ENCODE measurements around the gene OR9G1.
"Not testable (repeated sequence)": the region's sequence is repeated elsewhere in the genome, so short reads cannot be mapped to it uniquely, and the experiment has no call there.

OR9G1 gene, protein sequence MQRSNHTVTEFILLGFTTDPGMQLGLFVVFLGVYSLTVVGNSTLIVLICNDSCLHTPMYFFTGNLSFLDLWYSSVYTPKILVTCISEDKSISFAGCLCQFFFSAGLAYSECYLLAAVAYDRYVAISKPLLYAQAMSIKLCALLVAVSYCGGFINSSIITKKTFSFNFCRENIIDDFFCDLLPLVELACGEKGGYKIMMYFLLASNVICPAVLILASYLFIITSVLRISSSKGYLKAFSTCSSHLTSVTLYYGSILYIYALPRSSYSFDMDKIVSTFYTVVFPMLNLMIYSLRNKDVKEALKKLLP

DNA sequence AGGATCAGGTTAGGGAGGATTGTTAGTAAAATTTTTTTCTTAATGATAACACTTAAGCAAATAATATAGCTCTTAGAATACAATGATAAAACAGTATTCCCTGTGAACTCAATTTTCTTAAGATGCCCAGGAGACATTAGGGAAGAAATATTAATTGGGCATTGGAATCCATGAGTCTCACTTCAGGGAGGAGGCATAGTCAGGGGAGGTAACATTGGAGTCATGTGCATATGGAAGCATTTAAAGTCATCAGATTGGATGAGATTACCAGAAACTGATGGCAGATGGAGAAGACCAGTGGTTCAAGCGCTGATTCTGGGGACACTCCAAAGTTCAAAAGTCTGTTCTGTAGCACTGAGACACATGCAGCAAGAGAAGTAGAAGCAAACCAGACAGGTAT lies at the start of gene OR9G1:
OR9G1 (plus strand) TSS at position 301 of the 400 bp plus-strand sequence. CDS start 1,293 bp downstream, outside the sequence.
- no peak for DNase-seq

DNA sequence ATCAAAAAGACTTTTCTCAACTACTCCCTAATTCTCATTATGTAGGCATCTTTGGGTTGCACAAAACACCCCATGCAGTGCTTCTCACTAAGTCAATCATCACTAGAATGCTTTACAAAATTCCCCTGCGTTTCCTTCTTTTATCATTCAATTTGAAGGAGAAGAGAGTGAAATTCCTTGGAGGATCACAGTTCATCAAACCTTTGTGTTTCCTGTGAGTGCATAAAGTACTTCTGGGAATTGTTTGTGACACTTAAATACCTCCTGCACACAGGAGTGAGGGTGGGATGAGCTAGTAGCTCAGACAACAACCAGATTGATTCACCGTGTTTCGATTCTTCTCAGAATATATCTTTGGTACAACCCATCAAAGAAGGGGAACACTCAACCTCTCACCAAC lies 39.1 kb upstream of the OR9G1 start:
- DNase-seq: no peak

DNA sequence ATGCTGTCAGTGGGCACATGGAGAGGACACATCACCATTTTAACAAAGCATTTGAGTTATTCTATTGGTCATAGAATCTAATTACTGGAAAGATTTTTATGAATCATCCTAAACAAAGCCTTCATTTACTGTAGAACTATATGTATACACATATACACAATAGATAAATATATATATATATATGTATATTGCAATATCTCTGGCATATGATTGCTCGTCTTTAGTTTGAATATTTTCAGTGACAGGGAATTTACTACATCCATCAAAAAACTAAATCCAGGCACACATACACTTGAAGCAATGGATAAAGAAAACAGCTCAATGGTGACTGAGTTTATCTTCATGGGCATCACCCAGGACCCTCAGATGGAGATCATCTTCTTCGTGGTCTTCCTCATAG lies 35.5 kb upstream of the OR9G1 start, which contains the start of gene OR5AR1:
OR5AR1 (plus strand) TSS at position 301 of the 400 bp plus-strand sequence; CDS start at position 301, 0 bp downstream.
- no peak for DNase-seq

DNA sequence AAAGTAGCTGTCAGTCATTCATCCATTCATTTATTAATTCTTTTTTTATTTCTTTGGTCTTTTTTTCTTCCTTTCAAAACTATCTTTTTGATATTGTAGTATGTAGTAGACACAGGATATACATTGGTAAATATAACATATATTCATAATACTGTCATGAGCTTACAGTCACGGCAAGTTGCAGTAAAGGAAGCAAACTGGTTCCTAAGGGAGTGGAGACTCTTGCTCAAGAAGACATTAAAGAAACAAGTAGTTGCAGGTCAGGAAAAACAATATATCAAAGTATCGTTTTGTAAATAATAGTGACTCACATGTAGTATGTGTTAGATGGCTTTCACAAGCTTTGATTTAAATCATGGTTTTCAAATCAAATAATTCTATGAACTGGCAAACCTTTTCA lies 27.9 kb upstream of the OR9G1 start:
- no peak for DNase-seq

DNA sequence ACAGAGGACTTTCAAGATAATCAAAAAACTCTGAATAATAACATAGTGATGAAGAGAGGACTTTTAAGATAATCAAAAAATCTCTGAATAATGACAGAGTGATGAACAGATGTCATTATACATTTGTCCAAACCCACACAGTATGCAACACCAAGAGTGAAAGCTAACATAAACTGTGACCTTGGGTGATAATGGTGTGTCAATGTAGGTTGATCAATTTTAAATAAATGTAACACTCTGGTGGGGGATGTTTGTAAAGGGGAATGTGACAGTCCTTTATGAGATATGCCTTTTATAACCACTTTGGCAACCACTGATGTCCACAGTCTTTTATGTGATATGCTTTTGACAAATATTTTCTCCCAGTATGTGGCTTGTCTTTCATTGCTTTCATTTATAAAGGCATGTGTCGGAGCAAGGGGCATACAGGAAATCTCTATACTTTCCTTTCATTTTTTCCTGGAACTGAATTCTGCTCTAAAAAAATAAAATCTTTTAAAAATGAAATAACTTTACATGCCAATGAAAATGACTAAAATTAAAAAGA lies 10.3 kb upstream of the OR9G1 start:
- no peak for DNase-seq

DNA sequence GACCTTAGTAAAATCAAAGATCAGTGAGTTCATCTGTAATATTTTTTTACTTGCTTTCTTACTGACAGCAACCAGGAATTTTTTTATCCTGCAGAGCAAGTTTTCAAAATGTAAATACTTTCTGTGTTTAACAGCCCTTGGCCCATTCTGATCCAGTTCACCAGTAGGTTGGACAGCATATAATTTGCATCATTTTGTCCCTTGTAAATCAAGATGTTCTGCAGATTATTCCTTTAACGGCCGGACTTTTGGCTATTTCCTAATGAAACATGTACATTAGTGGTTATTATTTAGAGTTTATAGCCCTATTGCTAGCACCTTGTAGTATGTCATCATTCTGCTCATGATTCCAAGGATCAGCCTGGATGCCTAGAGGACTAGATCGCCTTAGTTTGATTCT lies 7.7 kb upstream of the OR9G1 start:
- not testable (repeated sequence) for DNase-seq

DNA sequence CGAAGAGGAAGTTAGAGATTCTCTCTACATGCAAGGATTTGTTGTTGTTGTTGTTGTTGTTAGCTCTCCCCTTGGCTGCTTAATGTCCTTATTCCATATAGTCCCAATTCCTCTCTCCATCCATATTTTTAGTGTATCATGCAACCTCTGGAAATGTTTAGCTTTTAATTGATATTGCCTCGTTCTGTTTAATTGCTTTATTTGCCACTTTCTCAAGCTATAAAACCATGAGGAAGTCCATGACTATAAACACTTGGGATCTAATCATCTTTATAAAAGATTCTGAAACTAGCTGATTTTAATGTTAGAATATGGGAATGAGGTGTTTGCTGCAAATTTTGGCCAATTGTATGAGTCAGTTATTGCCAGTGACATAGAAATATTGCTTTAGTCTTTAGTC lies 5.5 kb upstream of the OR9G1 start:
- no peak for DNase-seq

DNA sequence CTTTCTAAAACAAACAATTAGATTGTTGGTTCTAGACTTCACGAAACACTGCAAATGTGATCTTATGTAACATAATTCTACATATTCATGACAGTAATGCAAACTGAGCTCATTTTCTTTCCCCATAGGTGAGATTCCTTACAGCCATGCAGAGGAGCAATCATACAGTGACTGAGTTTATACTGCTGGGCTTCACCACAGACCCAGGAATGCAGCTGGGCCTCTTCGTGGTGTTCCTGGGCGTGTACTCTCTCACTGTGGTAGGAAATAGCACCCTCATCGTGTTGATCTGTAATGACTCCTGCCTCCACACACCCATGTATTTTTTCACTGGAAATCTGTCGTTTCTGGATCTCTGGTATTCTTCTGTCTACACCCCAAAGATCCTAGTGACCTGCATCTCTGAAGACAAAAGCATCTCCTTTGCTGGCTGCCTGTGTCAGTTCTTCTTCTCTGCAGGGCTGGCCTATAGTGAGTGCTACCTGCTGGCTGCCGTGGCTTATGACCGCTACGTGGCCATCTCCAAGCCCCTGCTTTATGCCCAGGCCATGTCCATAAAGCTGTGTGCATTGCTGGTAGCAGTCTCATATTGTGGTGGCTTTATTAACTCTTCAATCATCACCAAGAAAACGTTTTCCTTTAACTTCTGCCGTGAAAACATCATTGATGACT lies 1.5 kb downstream of the OR9G1 start:
- no peak for DNase-seq

DNA sequence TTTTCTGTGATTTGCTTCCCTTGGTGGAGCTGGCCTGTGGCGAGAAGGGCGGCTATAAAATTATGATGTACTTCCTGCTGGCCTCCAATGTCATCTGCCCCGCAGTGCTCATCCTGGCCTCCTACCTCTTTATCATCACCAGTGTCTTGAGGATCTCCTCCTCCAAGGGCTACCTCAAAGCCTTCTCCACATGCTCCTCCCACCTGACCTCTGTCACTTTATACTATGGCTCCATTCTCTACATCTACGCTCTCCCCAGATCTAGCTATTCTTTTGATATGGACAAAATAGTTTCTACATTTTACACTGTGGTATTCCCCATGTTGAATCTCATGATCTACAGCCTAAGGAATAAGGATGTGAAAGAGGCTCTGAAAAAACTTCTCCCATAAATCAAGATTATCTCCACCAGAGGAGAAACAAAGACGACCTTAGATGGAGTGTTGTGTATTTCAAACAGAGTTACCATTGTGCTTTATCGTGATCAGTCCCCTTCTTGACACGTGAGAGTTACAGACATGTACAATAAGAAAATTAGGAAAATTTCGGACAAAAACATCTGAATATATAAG lies 2.1 kb downstream of the OR9G1 start:
- DNase-seq: no peak

DNA sequence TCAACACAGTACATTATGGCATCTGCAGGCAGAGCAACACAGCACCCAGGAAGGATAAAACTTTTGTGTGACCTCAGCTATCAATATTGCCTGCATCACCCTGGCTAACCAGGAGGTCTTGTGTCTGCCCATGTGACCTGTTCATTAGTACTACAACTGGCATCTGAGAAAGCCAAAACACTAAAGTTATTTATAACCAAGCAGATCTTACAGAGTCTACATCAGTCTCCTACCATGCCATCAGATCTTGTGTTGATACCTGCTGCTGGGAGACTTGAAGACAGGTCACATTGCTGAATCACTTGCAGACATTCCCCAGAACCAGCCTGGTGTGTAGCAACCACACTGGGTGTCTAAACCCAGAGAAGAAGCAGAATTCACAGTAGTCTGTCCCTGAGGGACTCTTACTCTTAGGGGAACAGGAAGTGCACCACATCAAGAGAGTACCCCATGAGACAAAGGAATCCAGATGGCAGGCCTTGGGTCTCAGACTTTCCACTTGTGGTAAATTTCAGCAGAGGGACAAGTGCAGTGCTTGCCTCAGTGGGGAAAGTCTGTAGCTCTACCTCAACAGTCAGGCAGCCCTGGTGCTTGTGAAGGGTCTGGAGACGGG lies 7.0 kb downstream of the OR9G1 start:
- DNase-seq: no peak

DNA sequence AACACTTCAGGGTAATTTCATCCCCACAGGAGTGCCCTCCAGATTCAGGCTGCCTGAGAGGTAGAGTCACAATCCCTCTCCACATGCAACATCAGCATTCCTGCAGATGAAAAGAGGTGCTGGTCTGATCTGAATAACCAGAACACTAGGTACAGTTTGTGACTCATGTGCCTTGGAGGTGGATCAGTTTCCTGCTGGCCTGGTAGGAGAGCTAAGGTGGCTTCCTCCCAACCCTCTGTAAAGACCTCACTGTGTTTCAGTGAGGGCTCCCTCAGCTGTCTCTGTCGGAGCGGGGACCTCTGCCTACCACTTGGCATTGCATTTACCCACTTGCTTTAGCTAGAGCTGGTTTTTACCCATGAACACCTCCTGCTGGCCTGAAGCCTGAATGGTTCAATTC lies 7.6 kb downstream of the OR9G1 start:
- DNase-seq: no peak

DNA sequence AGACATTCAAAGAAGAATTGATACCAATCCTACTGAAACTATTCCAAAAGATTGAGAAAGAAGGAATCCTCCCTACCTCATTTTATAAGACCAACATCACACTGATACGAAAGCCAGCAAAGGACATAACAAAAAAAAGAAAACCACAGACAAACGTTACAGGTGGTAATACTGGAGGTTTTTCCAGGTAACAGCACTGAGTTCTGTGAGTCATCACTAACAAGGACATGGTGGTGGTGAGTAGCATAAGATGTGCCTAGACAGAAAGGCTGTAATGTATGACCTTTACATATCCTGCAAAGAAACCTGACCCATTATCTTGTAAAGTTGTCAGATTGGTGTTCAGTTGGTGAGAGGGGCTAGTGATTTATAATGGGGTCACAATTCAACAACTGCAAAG lies 15.3 kb downstream of the OR9G1 start:
- no peak for DNase-seq

DNA sequence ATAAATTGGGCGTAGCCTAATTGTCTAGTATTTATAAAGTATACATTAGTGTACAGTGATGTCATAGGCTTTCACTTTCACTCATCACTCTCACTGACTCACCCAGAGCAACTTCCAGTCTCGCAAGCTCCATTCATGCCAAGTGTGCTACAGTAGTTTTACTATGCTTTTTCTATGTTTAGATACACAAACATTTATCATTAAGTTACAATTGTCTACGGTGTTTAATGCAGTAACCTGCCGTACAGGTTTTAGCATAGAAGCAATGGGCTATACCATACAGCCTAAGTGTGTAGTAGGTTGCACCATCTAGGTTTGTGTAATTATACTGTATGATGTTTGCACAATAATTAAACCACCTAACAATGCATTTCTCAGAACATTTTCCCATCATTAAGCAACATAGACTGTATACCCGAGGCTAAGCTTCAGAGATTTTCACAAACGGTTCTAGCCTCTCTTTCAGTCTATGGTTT lies 17.5 kb downstream of the OR9G1 start:
- DNase-seq: no peak

DNA sequence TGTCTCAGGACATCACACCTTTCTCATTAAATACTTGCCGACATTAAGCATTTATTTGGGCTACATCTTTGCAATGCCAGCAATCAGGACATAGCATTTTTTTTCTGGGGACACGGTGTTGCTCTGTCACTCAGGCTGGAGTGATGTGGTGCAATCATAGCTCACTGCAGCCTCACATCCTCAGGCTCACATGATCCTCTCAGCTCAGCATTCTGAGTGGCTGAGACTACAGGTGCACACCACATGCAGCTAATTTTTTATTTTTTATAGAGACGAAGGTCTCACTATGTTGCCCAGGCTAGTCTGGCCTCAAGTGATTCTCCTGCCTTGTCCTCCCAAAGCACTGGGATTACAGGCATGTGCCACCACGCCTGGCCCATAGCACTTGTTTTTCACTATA lies 21.6 kb downstream of the OR9G1 start:
- no peak for DNase-seq

DNA sequence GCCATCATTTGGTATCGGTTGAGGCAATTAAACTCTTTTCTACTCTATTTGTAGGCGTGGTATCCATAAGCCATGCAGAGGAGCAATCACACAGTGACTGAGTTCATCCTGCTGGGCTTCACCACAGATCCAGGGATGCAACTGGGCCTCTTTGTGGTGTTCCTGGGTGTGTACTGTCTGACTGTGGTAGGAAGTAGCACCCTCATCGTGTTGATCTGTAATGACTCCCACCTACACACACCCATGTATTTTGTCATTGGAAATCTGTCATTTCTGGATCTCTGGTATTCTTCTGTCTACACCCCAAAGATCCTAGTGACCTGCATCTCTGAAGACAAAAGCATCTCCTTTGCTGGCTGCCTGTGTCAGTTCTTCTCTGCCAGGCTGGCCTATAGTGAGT lies 41.2 kb downstream of the OR9G1 start:
- no peak for DNase-seq

DNA sequence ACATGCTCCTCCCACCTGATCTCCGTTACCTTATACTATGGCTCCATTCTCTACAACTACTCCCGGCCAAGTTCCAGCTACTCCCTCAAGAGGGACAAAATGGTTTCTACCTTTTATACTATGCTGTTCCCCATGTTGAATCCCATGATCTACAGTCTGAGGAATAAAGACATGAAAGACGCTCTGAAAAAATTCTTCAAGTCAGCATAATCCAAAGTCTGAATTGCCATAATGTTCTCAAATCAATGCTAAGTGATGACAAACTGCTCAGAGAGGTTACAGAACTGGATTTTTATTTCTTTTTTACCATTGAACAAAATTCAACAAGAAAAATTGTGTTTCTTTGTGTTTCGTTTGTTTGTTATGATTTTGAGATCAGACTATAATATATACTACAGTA lies 42.0 kb downstream of the OR9G1 start:
- DNase-seq: no peak

DNA sequence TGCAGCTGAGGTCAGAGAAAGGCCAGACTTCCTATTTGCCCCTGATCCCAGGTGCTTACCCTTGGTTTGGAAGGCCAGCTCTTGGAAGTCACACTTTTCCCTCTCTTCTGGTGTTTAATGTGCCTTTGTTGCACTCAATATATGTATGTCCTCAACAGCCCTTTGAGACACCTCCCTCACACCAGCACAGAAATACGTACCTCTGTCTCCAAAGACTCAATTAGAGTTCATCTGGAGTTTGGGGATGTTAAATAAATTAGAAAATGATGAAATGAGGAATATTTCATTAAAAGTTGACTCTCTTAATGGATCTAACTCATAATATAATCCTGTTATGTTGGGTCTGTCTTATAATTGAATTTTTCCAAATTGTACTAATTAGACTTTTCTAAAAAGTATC lies 49.7 kb downstream of the OR9G1 start, which contains the start of gene OR9G4:
OR9G4 (minus strand) TSS at position 101 of the 400 bp plus-strand sequence. CDS start 4,931 bp downstream, outside the sequence.
- no peak for DNase-seq

DNA sequence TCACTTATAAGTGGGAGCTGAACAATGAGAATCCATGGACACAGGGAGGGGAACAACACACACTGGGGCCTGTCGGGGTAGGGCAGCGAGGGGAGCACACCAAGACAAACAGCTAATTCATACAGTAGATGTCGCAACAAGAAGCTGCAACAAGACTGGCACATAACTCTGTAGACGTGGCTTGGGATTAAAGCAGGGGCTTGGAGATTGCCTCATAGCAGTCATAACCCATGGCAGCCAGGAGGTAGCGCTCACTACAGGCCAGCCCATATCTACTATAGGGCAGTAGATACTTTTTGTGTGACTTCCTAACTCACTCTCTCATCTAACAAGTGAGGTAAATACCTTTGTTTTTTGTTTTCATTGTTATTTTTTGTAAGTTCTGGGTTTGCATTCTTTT lies 51.3 kb downstream of the OR9G1 start:
- no peak for DNase-seq

DNA sequence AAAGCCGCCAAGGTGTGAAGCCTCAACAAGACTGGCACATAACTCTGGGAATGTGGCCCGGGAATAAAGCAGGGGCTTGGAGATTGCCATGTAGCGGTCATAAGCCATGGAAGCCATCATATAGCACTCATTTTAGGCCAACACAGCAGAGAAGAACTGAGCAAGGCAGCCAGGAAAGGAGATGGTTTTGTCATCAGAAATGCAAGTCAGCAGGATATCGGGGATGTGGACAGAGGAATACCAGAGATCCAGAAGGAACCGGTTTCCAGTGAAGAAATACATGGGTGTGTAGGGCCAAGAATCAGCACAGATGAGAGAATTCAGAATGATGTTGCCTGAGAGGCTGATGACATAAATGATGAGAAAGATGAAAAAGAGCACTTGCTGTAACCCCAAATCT lies 52.6 kb downstream of the OR9G1 start:
- DNase-seq: no peak

Measured in cortex of kidney (tissue), 1 donor.